ENCODE results near the gene CHST15.

CHST15 gene

GRCh38 chr10:124011464-124011863 lies 81.9 kb downstream of the CHST15 start:
- DNase-seq (ENCODE audit: low read depth, low spot score): no peak

GRCh38 chr10:124010563-124011131 lies 82.8 kb downstream of the CHST15 start:
- DNase-seq (ENCODE audit: low read depth, low spot score): no peak

GRCh38 chr10:124010024-124010423 lies 83.4 kb downstream of the CHST15 start:
- DNase-seq (ENCODE audit: low read depth, low spot score): no peak

GRCh38 chr10:124009231-124010015 lies 84.0 kb downstream of the CHST15 start:
- DNase-seq (ENCODE audit: low read depth, low spot score): no peak

- DNase-seq (ENCODE audit: low read depth, low spot score): no peak
Measured at GRCh38 chr10:124008681-124009080, 84.7 kb downstream of the CHST15 start.

- no peak for DNase-seq (ENCODE audit: low read depth, low spot score)
Measured at GRCh38 chr10:124008187-124008586, 85.2 kb downstream of the CHST15 start.

- DNase-seq (ENCODE audit: low read depth, low spot score): no peak
Measured at GRCh38 chr10:124007773-124008145, 85.6 kb downstream of the CHST15 start.

- no peak for DNase-seq (ENCODE audit: low read depth, low spot score)
Measured at GRCh38 chr10:124007102-124007772, 86.2 kb downstream of the CHST15 start.

- DNase-seq (ENCODE audit: low read depth, low spot score): no peak
Measured at GRCh38 chr10:124006526-124006925, 86.9 kb downstream of the CHST15 start.

- DNase-seq (ENCODE audit: low read depth, low spot score): no peak
Measured at GRCh38 chr10:124005991-124006392, 87.4 kb downstream of the CHST15 start.

- DNase-seq (ENCODE audit: low read depth, low spot score): no peak
Measured at GRCh38 chr10:124005091-124005490, 88.3 kb downstream of the CHST15 start.

- no peak for DNase-seq (ENCODE audit: low read depth, low spot score)
Measured at GRCh38 chr10:124004663-124005004, 88.8 kb downstream of the CHST15 start.

- no peak for DNase-seq (ENCODE audit: low read depth, low spot score)
Measured at GRCh38 chr10:124003871-124004662, 89.3 kb downstream of the CHST15 start.

- no peak for DNase-seq (ENCODE audit: low read depth, low spot score)
Measured at GRCh38 chr10:124003481-124003870, 89.9 kb downstream of the CHST15 start.

- no peak for DNase-seq (ENCODE audit: low read depth, low spot score)
Measured at GRCh38 chr10:124003070-124003419, 90.4 kb downstream of the CHST15 start.

- no peak for DNase-seq (ENCODE audit: low read depth, low spot score)
Measured at GRCh38 chr10:124002391-124003069, 90.9 kb downstream of the CHST15 start.

- DNase-seq (ENCODE audit: low read depth, low spot score): no peak
Measured at GRCh38 chr10:124001391-124002148, 91.8 kb downstream of the CHST15 start.

GRCh38 chr10:124000792-124001201 lies 92.6 kb downstream of the CHST15 start:
- DNase-seq (ENCODE audit: low read depth, low spot score): no peak

GRCh38 chr10:123999956-124000615 lies 93.3 kb downstream of the CHST15 start:
- no peak for DNase-seq (ENCODE audit: low read depth, low spot score)

- no peak for DNase-seq (ENCODE audit: low read depth, low spot score)
Measured at GRCh38 chr10:123999261-123999660, 94.1 kb downstream of the CHST15 start.
